ENCODE results near the gene USP46. TPM values are rescaled to one million over a fixed set of nuclear protein-coding genes. Genes with fewer than 3 reads are reported as not detected.

Gene USP46
- total RNA-seq, 2 donors from 2014 or later = 42.0 to 42.9 TPM

GRCh38 chr4:52651996-52652672 is 7.0 kb downstream of the USP46 start:
- Mint-ChIP-seq H3K27me3 (ENCODE audit: insufficient read depth) (no peaks in the 10 kb centered on the region), H3K9me3 (no peaks in the 10 kb centered on the region)
- 81 to 89% methylated on average over 2 of the region's 2 CpGs for WGBS, 2 experiments (ENCODE audit: insufficient coverage in 1 of 2, insufficient read length in 1 of 2)

GRCh38 chr4:52648836-52649235 is 10.3 kb downstream of the USP46 start:
- Mint-ChIP-seq H3K27ac (no peak overlapping the region), H3K36me3 (ENCODE audit: low read depth) (peaks cover 26% of the 10 kb centered on the region), H3K27me3 (ENCODE audit: insufficient read depth) (no peaks in the 10 kb centered on the region), H3K4me3 (no peak overlapping the region), H3K4me1 (peaks cover 16% of the 10 kb centered on the region), H3K9me3 (no peaks in the 10 kb centered on the region)
- no peak for TF ChIP-seq CTCF (conservative IDR thresholded peaks at IDR 0.05)
- DNase-seq = no peak
- 100% methylated on average over 1 of the region's 1 CpG; no CpG with 5 or more reads in 1 of the 2 experiments for WGBS, 2 experiments (ENCODE audit: insufficient coverage in 1 of 2, insufficient read length in 1 of 2)
- no peaks in the 10 kb centered on the region for H3K4me1 ChIP-seq (ENCODE audit: control insufficient read depth, insufficient read depth, low read length)
- peaks cover 5% of the 10 kb centered on the region for H3K9me3 ChIP-seq (ENCODE audit: control insufficient read depth, low read length)
- H3K9ac ChIP-seq (ENCODE audit: extremely low read depth, low read length, poor library complexity, severe bottlenecking) = no peak overlapping the region
- peaks cover 30% of the 10 kb centered on the region for H3K36me3 ChIP-seq (ENCODE audit: control insufficient read depth, insufficient read depth, low read length)
- H3K27ac ChIP-seq (ENCODE audit: low read depth, low read length) = no peak overlapping the region
- no peaks in the 10 kb centered on the region for H3K27me3 ChIP-seq (ENCODE audit: control insufficient read depth, insufficient read depth, low read length, poor library complexity, severe bottlenecking)
- no peak overlapping the region for H3K4me3 ChIP-seq (ENCODE audit: low read length)

More at GRCh38 chr4:52651996-52652672, 7.0 kb downstream of the USP46 start:
- peaks cover 38% of the 10 kb centered on the region for H3K36me3 Mint-ChIP-seq (ENCODE audit: low read depth)
- no peaks in the 10 kb centered on the region for H3K27me3 ChIP-seq (ENCODE audit: control insufficient read depth, insufficient read depth, low read length, poor library complexity, severe bottlenecking)
- H3K4me1 ChIP-seq (ENCODE audit: control insufficient read depth, insufficient read depth, low read length) = no peaks in the 10 kb centered on the region
- no peak overlapping the region for H3K27ac Mint-ChIP-seq
- H3K9ac ChIP-seq (ENCODE audit: extremely low read depth, low read length, poor library complexity, severe bottlenecking) = no peak overlapping the region
- H3K27ac ChIP-seq (ENCODE audit: low read depth, low read length) = no peak overlapping the region
- H3K4me1 Mint-ChIP-seq = peaks cover 24% of the 10 kb centered on the region
- no peak overlapping the region for H3K4me3 ChIP-seq (ENCODE audit: low read length)
- no peak for DNase-seq
- H3K4me3 Mint-ChIP-seq = no peak overlapping the region
- H3K36me3 ChIP-seq (ENCODE audit: control insufficient read depth, insufficient read depth, low read length) = peaks cover 52% of the 10 kb centered on the region
- H3K9me3 ChIP-seq (ENCODE audit: control insufficient read depth, low read length) = peaks cover 5% of the 10 kb centered on the region
- TF ChIP-seq CTCF (conservative IDR thresholded peaks at IDR 0.05) = no peak

GRCh38 chr4:52646741-52647140 is 12.4 kb downstream of the USP46 start:
- no peaks in the 10 kb centered on the region for H3K27me3 Mint-ChIP-seq (ENCODE audit: insufficient read depth)
- DNase-seq = no peak
- no peak for TF ChIP-seq CTCF (conservative IDR thresholded peaks at IDR 0.05)
- Histone ChIP-seq H3K4me3 (ENCODE audit: low read length) (no peak overlapping the region), H3K27me3 (ENCODE audit: control insufficient read depth, insufficient read depth, low read length, poor library complexity, severe bottlenecking) (no peaks in the 10 kb centered on the region), H3K36me3 (ENCODE audit: control insufficient read depth, insufficient read depth, low read length) (peaks cover 18% of the 10 kb centered on the region), H3K27ac (ENCODE audit: low read depth, low read length) (no peak overlapping the region), H3K9me3 (ENCODE audit: control insufficient read depth, low read length) (peaks cover 5% of the 10 kb centered on the region), H3K9ac (ENCODE audit: extremely low read depth, low read length, poor library complexity, severe bottlenecking) (no peak overlapping the region), H3K4me1 (ENCODE audit: control insufficient read depth, insufficient read depth, low read length) (peaks cover 4% of the 10 kb centered on the region)
- H3K36me3 Mint-ChIP-seq (ENCODE audit: low read depth) = peaks cover 21% of the 10 kb centered on the region
- no peak overlapping the region for H3K4me3 Mint-ChIP-seq
- peaks cover 24% of the 10 kb centered on the region for H3K4me1 Mint-ChIP-seq
- 92 to 93% methylated on average over 2 of the region's 2 CpGs for WGBS, 2 experiments (ENCODE audit: insufficient coverage in 1 of 2, insufficient read length in 1 of 2)
- H3K27ac Mint-ChIP-seq = no peak overlapping the region
- no peaks in the 10 kb centered on the region for H3K9me3 Mint-ChIP-seq
